Measurements from ENCODE around the gene CAV2. TPM values are rescaled to one million over a fixed set of nuclear protein-coding genes. Genes with fewer than 3 reads are reported as not detected.

The CAV2 gene
- total RNA-seq, 2 donors from 2014 or later = 23.2 to 49.6 TPM

GRCh38 chr7:116515584-116515983 lies 16.0 kb downstream of the CAV2 start:
- H3K27me3 ChIP-seq (replicated peaks; ENCODE audit: insufficient read depth) = no peaks in the 10 kb centered on the region
- no peak for DNase-seq (ENCODE audit: low spot score)
- intact Hi-C loops (cut with DNase I) = no loop called here
- H3K4me1 ChIP-seq (replicated peaks) = no peaks in the 10 kb centered on the region
- no peaks in the 10 kb centered on the region for H3K36me3 ChIP-seq
- no peak overlapping the region for H3K4me3 ChIP-seq
- no peak for TF ChIP-seq CTCF (IDR thresholded peaks at IDR 0.05)
- H3K27ac ChIP-seq = no peak overlapping the region
- no peaks in the 10 kb centered on the region for H3K9me3 ChIP-seq

GRCh38 chr7:116516324-116516723 lies 16.8 kb downstream of the CAV2 start:
- no peak for DNase-seq (ENCODE audit: low spot score)
- Histone ChIP-seq H3K27me3 (replicated peaks; ENCODE audit: insufficient read depth) (no peaks in the 10 kb centered on the region), H3K4me1 (replicated peaks) (no peaks in the 10 kb centered on the region), H3K4me3 (no peak overlapping the region), H3K9me3 (no peaks in the 10 kb centered on the region), H3K27ac (no peak overlapping the region), H3K36me3 (no peaks in the 10 kb centered on the region)
- intact Hi-C loops (cut with DNase I) = no loop called here
- TF ChIP-seq CTCF (IDR thresholded peaks at IDR 0.05) = no peak
- no peak for TF ChIP-seq POLR2AphosphoS5 (IDR thresholded peaks at IDR 0.05)
- no peak for TF ChIP-seq POLR2A (IDR thresholded peaks at IDR 0.05)

DNA sequence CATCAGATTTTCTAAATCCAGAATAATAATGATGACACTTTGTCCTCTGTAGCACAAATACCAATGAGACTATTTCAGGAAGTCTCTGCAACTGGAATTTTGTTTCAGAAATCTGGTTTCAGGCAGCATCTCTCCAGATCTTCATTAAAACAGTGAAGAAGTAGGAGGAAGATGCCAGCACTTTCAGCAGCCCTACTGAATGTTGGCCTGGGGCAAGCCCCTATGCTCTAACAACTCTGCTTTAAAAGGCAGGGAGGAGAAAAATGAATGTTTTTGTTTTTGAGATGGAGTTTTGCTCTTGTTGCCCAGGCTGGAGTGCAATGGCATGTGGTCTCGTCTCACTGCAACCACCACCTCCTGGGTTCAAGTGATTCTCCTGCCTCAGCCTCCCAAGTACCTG lies 18.1 kb downstream of the CAV2 start:
- WGBS = 96% methylated on average over 1 of the region's 1 CpG

GRCh38 chr7:116518961-116519360 lies 19.4 kb downstream of the CAV2 start:
- intact Hi-C loops (cut with DNase I) = no loop called here
- DNase-seq (ENCODE audit: low spot score) = no peak
- no peak overlapping the region for H3K27ac ChIP-seq
- no peaks in the 10 kb centered on the region for H3K4me1 ChIP-seq (replicated peaks)
- no peaks in the 10 kb centered on the region for H3K36me3 ChIP-seq
- H3K9me3 ChIP-seq = no peaks in the 10 kb centered on the region
- no peak overlapping the region for H3K4me3 ChIP-seq
- H3K27me3 ChIP-seq (replicated peaks; ENCODE audit: insufficient read depth) = no peaks in the 10 kb centered on the region
- TF ChIP-seq POLR2A (IDR thresholded peaks at IDR 0.05) (no peak), POLR2AphosphoS5 (IDR thresholded peaks at IDR 0.05) (no peak), CTCF (IDR thresholded peaks at IDR 0.05) (no peak)

More for the DNA sequence above, 18.1 kb downstream of the CAV2 start:
- H3K4me3 ChIP-seq = no peak overlapping the region
- no peaks in the 10 kb centered on the region for H3K36me3 ChIP-seq
- intact Hi-C loops (cut with DNase I) = no loop called here
- no peaks in the 10 kb centered on the region for H3K27me3 ChIP-seq (replicated peaks; ENCODE audit: insufficient read depth)
- no peaks in the 10 kb centered on the region for H3K9me3 ChIP-seq
- DNase-seq (ENCODE audit: low spot score) = no peak
- TF ChIP-seq POLR2A (IDR thresholded peaks at IDR 0.05) (no peak), CTCF (IDR thresholded peaks at IDR 0.05) (no peak), POLR2AphosphoS5 (IDR thresholded peaks at IDR 0.05) (no peak)
- no peaks in the 10 kb centered on the region for H3K4me1 ChIP-seq (replicated peaks)
- no peak overlapping the region for H3K27ac ChIP-seq

DNA sequence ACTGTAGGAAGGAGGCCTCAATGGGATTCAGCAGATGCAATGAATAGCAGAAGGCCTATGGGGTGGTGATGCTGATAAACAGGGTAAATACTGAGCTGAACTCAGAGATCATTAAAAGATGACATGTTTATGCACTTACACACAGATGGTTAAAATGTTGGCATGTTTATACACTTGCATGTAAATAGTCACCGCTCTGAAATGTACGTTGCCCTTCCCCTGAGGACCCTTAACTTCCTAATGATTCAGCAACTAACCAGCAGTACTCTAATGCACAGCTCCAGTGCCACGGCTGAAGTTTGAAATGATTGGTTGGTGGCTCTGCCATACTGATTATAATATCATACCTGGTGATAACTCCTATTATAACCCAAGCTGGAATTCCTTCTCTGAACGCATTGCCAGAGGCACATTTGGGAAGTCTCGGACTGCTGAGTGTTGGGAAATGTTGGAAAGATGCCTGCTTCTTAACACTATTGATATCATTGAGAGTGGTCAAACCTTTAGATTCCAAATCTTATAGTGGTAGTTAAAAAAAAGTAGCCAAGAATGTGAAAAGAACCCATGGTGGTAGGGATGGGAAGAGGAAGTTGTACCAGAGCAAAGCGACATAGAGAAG lies 21.6 kb downstream of the CAV2 start:
- H3K27me3 ChIP-seq (replicated peaks; ENCODE audit: insufficient read depth) = no peaks in the 10 kb centered on the region
- no peaks in the 10 kb centered on the region for H3K4me1 ChIP-seq (replicated peaks)
- WGBS = 89% methylated on average over 6 of the region's 6 CpGs
- no peak for DNase-seq (ENCODE audit: low spot score)
- H3K36me3 ChIP-seq = no peaks in the 10 kb centered on the region
- TF ChIP-seq POLR2A (IDR thresholded peaks at IDR 0.05) (no peak), POLR2AphosphoS5 (IDR thresholded peaks at IDR 0.05) (no peak), CTCF (IDR thresholded peaks at IDR 0.05) (no peak)
- H3K9me3 ChIP-seq = no peaks in the 10 kb centered on the region
- H3K4me3 ChIP-seq = no peak overlapping the region
- no peak overlapping the region for H3K27ac ChIP-seq
- intact Hi-C loops (cut with DNase I) = loop anchor here (10.0 kb wide), 2 partner anchors 76 to 166 kb away; no protein-coding TSS in a partner anchor
